HAP-1 (cell line): ENCODE results near the gene PSME1.

Experiments used
- DNase-seq, 2 experiments: peaks; one replicate each; pipeline ENCODE4 v3.0.0-alpha.2; 2016 to 2020; ENCODE audit warnings: low spot score in 2 of 2
- H3K27me3 ChIP-seq: fragments of 250-450 bp; sonication (Bioruptor Pico); 2 replicates; pipeline ENCODE4 v1.5.1; 2020; ENCODE audit warnings: low read depth, mild to moderate bottlenecking, moderate library complexity
- H3K36me3 ChIP-seq: fragments of 250-450 bp; sonication (Bioruptor Pico); replicated peaks from 2 replicates; pipeline ENCODE4 v1.5.1; 2020; ENCODE audit warnings: mild to moderate bottlenecking
- H3K4me1 ChIP-seq: fragments of 250-450 bp; sonication (Bioruptor Pico); 2 replicates; pipeline ENCODE4 v1.5.1; 2020; ENCODE audit warnings: mild to moderate bottlenecking
- H3K4me3 ChIP-seq: fragments of 250-450 bp; sonication (Bioruptor Pico); 2 replicates; pipeline ENCODE4 v1.5.1; 2020; ENCODE audit warnings: mild to moderate bottlenecking, moderate library complexity
- H3K9me3 ChIP-seq: fragments of 250-450 bp; sonication (Bioruptor Pico); 2 replicates; pipeline ENCODE4 v1.5.1; 2020; ENCODE audit warnings: mild to moderate bottlenecking, moderate library complexity
- in situ Hi-C: fragments of 300-500 bp; cut with MboI; formaldehyde crosslinking; loops from 3 replicates; pipeline ENCODE4 v1.14.3; 2020; ENCODE audit warnings: low sequenced_read_pairs, inconsistent platforms, mixed read lengths

PSME1 gene

GRCh38 chr14:24113801-24114531 is 22.0 kb upstream of the PSME1 start:
- in situ Hi-C loops, result no loop called here

GRCh38 chr14:24114532-24115421 is 21.2 kb upstream of the PSME1 start, which contains the start of the genes DCAF11 and NRL:
TSS of gene DCAF11 (plus strand) at chr14:24114777. CDS start at chr14:24115595, 818 bp downstream.
TSS of gene NRL (minus strand) at chr14:24114949. CDS start at chr14:24082848, 32,101 bp downstream.
- in situ Hi-C loops, result no loop called here
- DNase-seq, result peak; percentile 99
- Histone ChIP-seq H3K27me3 (no peaks in the 10 kb centered on the region), H3K4me1 (peaks cover 10% of the 10 kb centered on the region), H3K9me3 (no peaks in the 10 kb centered on the region), H3K36me3 (peaks cover 26% of the 10 kb centered on the region), H3K4me3 (peak within 1 kb of the TSS; percentile 91)

More at GRCh38 chr14:24113801-24114531, 22.0 kb upstream of the PSME1 start:
- H3K4me3 ChIP-seq, result peak overlapping the region; percentile 91
- peaks cover 18% of the 10 kb centered on the region for H3K36me3 ChIP-seq
- no peaks in the 10 kb centered on the region for H3K27me3 ChIP-seq
- peaks cover 10% of the 10 kb centered on the region for H3K4me1 ChIP-seq
- peak; percentile 93 for DNase-seq
- H3K9me3 ChIP-seq, result no peaks in the 10 kb centered on the region

- in situ Hi-C loops, result no loop called here
- Histone ChIP-seq H3K9me3 (no peaks in the 10 kb centered on the region), H3K36me3 (peaks cover 33% of the 10 kb centered on the region), H3K4me1 (peaks cover 10% of the 10 kb centered on the region), H3K4me3 (peak overlapping the region; percentile 91), H3K27me3 (no peaks in the 10 kb centered on the region)
- no peak for DNase-seq
Measured at GRCh38 chr14:24115422-24116127, 20.4 kb upstream of the PSME1 start.

- Histone ChIP-seq H3K4me1 (peaks cover 10% of the 10 kb centered on the region), H3K27me3 (no peaks in the 10 kb centered on the region), H3K36me3 (peaks cover 40% of the 10 kb centered on the region), H3K9me3 (no peaks in the 10 kb centered on the region), H3K4me3 (peak overlapping the region; percentile 91; the same call in 1 of the 2 replicates)
- in situ Hi-C loops, result no loop called here
- DNase-seq, result no peak
Measured at GRCh38 chr14:24116128-24116814, 19.7 kb upstream of the PSME1 start.

- no peak for DNase-seq
- in situ Hi-C loops, result no loop called here
- H3K27me3 ChIP-seq, result no peaks in the 10 kb centered on the region
- peaks cover 44% of the 10 kb centered on the region for H3K36me3 ChIP-seq
- peaks cover 10% of the 10 kb centered on the region for H3K4me1 ChIP-seq
- H3K4me3 ChIP-seq, result no peak overlapping the region
- no peaks in the 10 kb centered on the region for H3K9me3 ChIP-seq
Measured at GRCh38 chr14:24117179-24117578, 18.8 kb upstream of the PSME1 start.

GRCh38 chr14:24119691-24120090 is 16.3 kb upstream of the PSME1 start:
- Histone ChIP-seq H3K36me3 (peaks cover 52% of the 10 kb centered on the region), H3K27me3 (no peaks in the 10 kb centered on the region), H3K4me1 (peaks cover 10% of the 10 kb centered on the region), H3K4me3 (no peak overlapping the region), H3K9me3 (no peaks in the 10 kb centered on the region)
- no peak for DNase-seq
- in situ Hi-C loops, result no loop called here

- H3K9me3 ChIP-seq, result no peaks in the 10 kb centered on the region
- peaks cover 52% of the 10 kb centered on the region for H3K36me3 ChIP-seq
- H3K4me3 ChIP-seq, result no peak overlapping the region
- no peaks in the 10 kb centered on the region for H3K27me3 ChIP-seq
- in situ Hi-C loops, result no loop called here
- peaks cover 2% of the 10 kb centered on the region for H3K4me1 ChIP-seq
- DNase-seq, result no peak
Measured at GRCh38 chr14:24121210-24121609, 14.8 kb upstream of the PSME1 start.

GRCh38 chr14:24122416-24122815 is 13.6 kb upstream of the PSME1 start:
- Histone ChIP-seq H3K9me3 (no peaks in the 10 kb centered on the region), H3K27me3 (no peaks in the 10 kb centered on the region), H3K4me3 (no peak overlapping the region), H3K36me3 (peaks cover 47% of the 10 kb centered on the region), H3K4me1 (no peaks in the 10 kb centered on the region)
- DNase-seq, result no peak
- in situ Hi-C loops, result no loop called here

GRCh38 chr14:24122898-24123297 is 13.1 kb upstream of the PSME1 start:
- H3K4me3 ChIP-seq, result no peak overlapping the region
- no peak for DNase-seq
- no peaks in the 10 kb centered on the region for H3K4me1 ChIP-seq
- peaks cover 45% of the 10 kb centered on the region for H3K36me3 ChIP-seq
- no peaks in the 10 kb centered on the region for H3K27me3 ChIP-seq
- no peaks in the 10 kb centered on the region for H3K9me3 ChIP-seq
- in situ Hi-C loops, result no loop called here

GRCh38 chr14:24123424-24124417 is 12.3 kb upstream of the PSME1 start:
- H3K4me3 ChIP-seq, result no peak overlapping the region
- H3K4me1 ChIP-seq, result no peaks in the 10 kb centered on the region
- DNase-seq, result no peak
- H3K36me3 ChIP-seq, result peaks cover 37% of the 10 kb centered on the region
- H3K27me3 ChIP-seq, result no peaks in the 10 kb centered on the region
- H3K9me3 ChIP-seq, result no peaks in the 10 kb centered on the region
- in situ Hi-C loops, result no loop called here

GRCh38 chr14:24126939-24127338 is 9.1 kb upstream of the PSME1 start:
- H3K4me3 ChIP-seq, result no peak overlapping the region
- peaks cover 8% of the 10 kb centered on the region for H3K36me3 ChIP-seq
- no peak for DNase-seq
- no peaks in the 10 kb centered on the region for H3K27me3 ChIP-seq
- no peaks in the 10 kb centered on the region for H3K4me1 ChIP-seq
- H3K9me3 ChIP-seq, result no peaks in the 10 kb centered on the region
- in situ Hi-C loops, result no loop called here

GRCh38 chr14:24127673-24128072 is 8.3 kb upstream of the PSME1 start:
- no peaks in the 10 kb centered on the region for H3K4me1 ChIP-seq
- no peak overlapping the region for H3K4me3 ChIP-seq
- no peaks in the 10 kb centered on the region for H3K9me3 ChIP-seq
- DNase-seq, result no peak
- no peaks in the 10 kb centered on the region for H3K27me3 ChIP-seq
- H3K36me3 ChIP-seq, result peaks cover 6% of the 10 kb centered on the region
- in situ Hi-C loops, result no loop called here
